Stimulated activated naive B cell treated with anti-CD40 and anti-IgM and Interleukin-4, amounts not matched to agents 10 μg/mL and 1 μg/mL and 100 μg/mL, for 72 hours (primary cell): ENCODE measurements around the gene MYH9.
A peak's percentile ranks its signal among the peaks of the same experiment; 100 is the strongest.

Experiments
- ATAC-seq, 2 donors: fragments of 150-1000 bp; cut with Tn5 transposase; replicated peaks; 2 replicates each; pipeline ENCODE4 v1.10.0; 2021; ENCODE audit warnings: moderate library complexity in 1 of 2
- DNase-seq: peaks from one replicate; pipeline ENCODE4 v3.0.0; 2021
- H3K27ac Mint-ChIP-seq: one replicate; pipeline ENCODE4 v1.8.0; 2022; ENCODE audit warnings: mild to moderate bottlenecking, mixed read lengths
- H3K27me3 Mint-ChIP-seq, 2 donors: one replicate each; pipeline ENCODE4 v1.8.0; 2022; ENCODE audit warnings: mixed read lengths in 2 of 2
- H3K36me3 Mint-ChIP-seq, 2 donors: one replicate each; pipeline ENCODE4 v1.8.0; 2022; ENCODE audit warnings: mixed read lengths in 2 of 2, mild to moderate bottlenecking in 1 of 2
- H3K4me1 Mint-ChIP-seq, 2 donors: one replicate each; pipeline ENCODE4 v1.8.0; 2022; ENCODE audit warnings: mixed read lengths in 2 of 2, mild to moderate bottlenecking in 1 of 2
- H3K4me3 Mint-ChIP-seq, 2 donors: one replicate each; pipeline ENCODE4 v1.8.0; 2022; ENCODE audit warnings: mild to moderate bottlenecking in 2 of 2, mixed read lengths in 2 of 2, moderate library complexity in 1 of 2
- H3K9me3 Mint-ChIP-seq, 2 donors: one replicate each; pipeline ENCODE4 v1.8.0; 2022; ENCODE audit warnings: mixed read lengths in 2 of 2, mild to moderate bottlenecking in 1 of 2

MYH9 gene

GRCh38 chr22:36325154-36326031, 62.4 kb downstream of the MYH9 start:
- Mint-ChIP-seq H3K27me3 (no peaks in the 10 kb centered on the region), H3K4me3 (peak overlapping the region in 1 of 2 donors; percentile 14), H3K36me3 (peaks cover 60 to 66% of the 10 kb centered on the region in 2 donors), H3K4me1 (peaks cover 28 to 43% of the 10 kb centered on the region in 2 donors), H3K9me3 (no peaks in the 10 kb centered on the region), H3K27ac (peak overlapping the region; percentile 83)
- DNase-seq (no peak), ATAC-seq (no peak)

- Mint-ChIP-seq H3K36me3 (peaks cover 59 to 65% of the 10 kb centered on the region in 2 donors), H3K9me3 (no peaks in the 10 kb centered on the region), H3K27me3 (no peaks in the 10 kb centered on the region), H3K4me3 (no peak overlapping the region), H3K4me1 (peaks cover 18 to 39% of the 10 kb centered on the region in 2 donors), H3K27ac (peak overlapping the region; percentile 83)
- no peak for DNase-seq
- ATAC-seq, result no peak
Measured at GRCh38 chr22:36324414-36324813, 63.4 kb downstream of the MYH9 start.

- DNase-seq (no peak), ATAC-seq (no peak)
- Mint-ChIP-seq H3K9me3 (no peaks in the 10 kb centered on the region), H3K4me1 (peaks cover 13 to 34% of the 10 kb centered on the region in 2 donors), H3K4me3 (no peak overlapping the region), H3K36me3 (peaks cover 59 to 62% of the 10 kb centered on the region in 2 donors), H3K27me3 (no peaks in the 10 kb centered on the region), H3K27ac (peak overlapping the region; percentile 87)
Measured at GRCh38 chr22:36323855-36324331, 63.9 kb downstream of the MYH9 start.

GRCh38 chr22:36323182-36323854, 64.4 kb downstream of the MYH9 start:
- Mint-ChIP-seq H3K4me3 (no peak overlapping the region), H3K27me3 (no peaks in the 10 kb centered on the region), H3K9me3 (no peaks in the 10 kb centered on the region), H3K36me3 (peaks cover 53 to 56% of the 10 kb centered on the region in 2 donors), H3K4me1 (peaks cover 7 to 28% of the 10 kb centered on the region in 2 donors), H3K27ac (peak overlapping the region; percentile 87)
- ATAC-seq (no peak), DNase-seq (no peak)

GRCh38 chr22:36322602-36322915, 65.2 kb downstream of the MYH9 start:
- Mint-ChIP-seq H3K9me3 (no peaks in the 10 kb centered on the region), H3K36me3 (peaks cover 54 to 57% of the 10 kb centered on the region in 2 donors), H3K4me3 (no peak overlapping the region), H3K27me3 (no peaks in the 10 kb centered on the region), H3K27ac (peak overlapping the region; percentile 65), H3K4me1 (peaks cover 4 to 26% of the 10 kb centered on the region in 2 donors)
- ATAC-seq (no peak), DNase-seq (no peak)

- Mint-ChIP-seq H3K27ac (no peak overlapping the region), H3K4me1 (peaks cover 4 to 28% of the 10 kb centered on the region in 2 donors), H3K9me3 (no peaks in the 10 kb centered on the region), H3K36me3 (peaks cover 53 to 57% of the 10 kb centered on the region in 2 donors), H3K4me3 (no peak overlapping the region), H3K27me3 (no peaks in the 10 kb centered on the region)
- DNase-seq, result no peak
- no peak for ATAC-seq
Measured at GRCh38 chr22:36321797-36322601, 65.8 kb downstream of the MYH9 start.

GRCh38 chr22:36320553-36320952, 67.2 kb downstream of the MYH9 start:
- no peak for ATAC-seq
- peak overlapping the region; percentile 81 for H3K27ac Mint-ChIP-seq
- H3K27me3 Mint-ChIP-seq, result no peaks in the 10 kb centered on the region

DNA sequence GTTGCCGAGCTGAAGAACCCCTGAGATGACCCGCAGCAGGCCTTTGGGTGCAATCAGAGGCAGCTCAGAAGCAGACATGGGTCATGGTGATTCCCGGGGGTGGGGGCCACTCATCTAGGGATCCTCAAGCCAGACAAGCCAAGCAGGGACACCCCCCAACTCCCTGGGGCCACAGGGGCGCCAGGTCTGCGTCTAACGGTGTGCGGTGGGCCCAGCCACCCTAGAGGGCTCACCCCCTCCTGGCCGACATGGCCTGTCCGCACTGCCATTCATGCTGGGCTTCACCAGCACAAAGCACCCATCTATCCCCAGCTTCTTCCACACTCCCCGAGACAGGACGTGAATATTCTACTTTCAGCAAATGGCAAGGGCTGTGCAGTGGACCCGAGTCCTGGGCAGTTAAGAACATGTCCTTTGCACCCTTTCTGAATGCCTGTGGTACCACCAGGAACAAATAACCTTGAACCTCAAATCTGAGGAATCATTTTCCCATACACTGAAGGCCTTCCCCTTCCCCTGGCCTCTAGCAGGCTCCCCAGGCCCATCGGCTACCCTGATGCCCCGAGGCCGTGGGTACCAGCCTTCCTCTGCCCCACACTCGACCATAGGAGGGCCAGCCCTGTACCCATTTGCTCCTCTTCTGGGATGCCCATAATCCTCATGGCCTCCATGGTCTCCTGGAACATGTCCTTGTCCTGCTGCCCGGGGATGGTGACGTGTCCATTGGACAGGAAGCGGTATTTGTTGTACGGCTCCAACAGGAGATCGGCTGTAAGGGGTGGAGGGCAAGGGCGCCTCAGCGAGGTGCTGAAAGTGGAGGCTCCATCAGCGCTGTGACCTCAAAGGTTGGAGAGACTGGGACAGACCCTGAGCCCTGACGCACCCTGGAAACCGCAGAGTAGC, 67.9 kb downstream of the MYH9 start:
- ATAC-seq, result no peak

More at GRCh38 chr22:36320553-36320952, 67.2 kb downstream of the MYH9 start:
- Mint-ChIP-seq H3K36me3 (peaks cover 47 to 50% of the 10 kb centered on the region in 2 donors), H3K4me3 (no peak overlapping the region), H3K4me1 (peaks cover 4 to 26% of the 10 kb centered on the region in 2 donors), H3K9me3 (no peaks in the 10 kb centered on the region)
- no peak for DNase-seq

GRCh38 chr22:36318442-36318841, 69.3 kb downstream of the MYH9 start:
- H3K36me3 Mint-ChIP-seq, result peaks cover 52 to 57% of the 10 kb centered on the region in 2 donors
- peak overlapping the region; percentile 77 for H3K27ac Mint-ChIP-seq
- peaks cover 6 to 27% of the 10 kb centered on the region in 2 donors for H3K4me1 Mint-ChIP-seq
- no peak for ATAC-seq
- H3K27me3 Mint-ChIP-seq, result no peaks in the 10 kb centered on the region
- H3K4me3 Mint-ChIP-seq, result no peak overlapping the region
- no peaks in the 10 kb centered on the region for H3K9me3 Mint-ChIP-seq
- DNase-seq, result no peak

More for the DNA sequence above, 67.9 kb downstream of the MYH9 start:
- DNase-seq, result no peak
- Mint-ChIP-seq H3K4me1 (peaks cover 4 to 25% of the 10 kb centered on the region in 2 donors), H3K36me3 (peaks cover 50 to 53% of the 10 kb centered on the region in 2 donors), H3K4me3 (peak overlapping the region; percentile 44 to 46), H3K27ac (peak overlapping the region; percentile 81), H3K9me3 (no peaks in the 10 kb centered on the region), H3K27me3 (no peaks in the 10 kb centered on the region)

DNA sequence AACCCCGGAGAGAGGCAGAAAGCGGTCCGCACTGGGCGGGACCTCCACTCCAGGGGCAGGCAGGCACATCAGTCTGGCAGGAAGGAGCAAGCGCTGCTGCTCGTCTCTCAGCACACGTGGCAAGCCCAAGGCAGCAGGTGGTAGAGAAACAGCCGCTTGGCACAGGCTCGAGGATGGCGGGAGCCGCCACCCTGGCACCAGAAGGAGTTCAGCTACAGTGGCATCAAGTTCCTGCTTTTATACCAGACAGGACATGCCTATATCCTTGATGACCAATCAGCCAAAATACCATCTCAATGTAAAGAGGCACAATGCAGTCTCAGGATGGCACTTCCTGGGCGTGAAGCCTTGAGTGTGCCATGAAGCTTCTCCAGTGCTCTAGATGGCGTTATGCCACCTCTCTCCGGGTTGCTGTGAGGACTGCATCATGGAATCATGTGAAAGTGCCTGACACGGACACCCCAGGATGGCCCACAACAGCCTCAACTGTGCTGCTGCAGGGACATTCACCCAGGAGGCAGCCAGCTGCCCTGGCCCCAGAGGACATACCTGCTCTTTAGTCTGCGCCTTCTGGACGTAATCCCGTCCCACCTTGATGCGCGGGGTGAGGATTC, 70.0 kb downstream of the MYH9 start:
- ATAC-seq (no peak), DNase-seq (no peak)
- Mint-ChIP-seq H3K4me1 (peaks cover 4 to 22% of the 10 kb centered on the region in 2 donors), H3K27ac (peak overlapping the region; percentile 77), H3K9me3 (no peaks in the 10 kb centered on the region), H3K36me3 (peaks cover 50 to 51% of the 10 kb centered on the region in 2 donors), H3K4me3 (no peak overlapping the region), H3K27me3 (no peaks in the 10 kb centered on the region)

DNA sequence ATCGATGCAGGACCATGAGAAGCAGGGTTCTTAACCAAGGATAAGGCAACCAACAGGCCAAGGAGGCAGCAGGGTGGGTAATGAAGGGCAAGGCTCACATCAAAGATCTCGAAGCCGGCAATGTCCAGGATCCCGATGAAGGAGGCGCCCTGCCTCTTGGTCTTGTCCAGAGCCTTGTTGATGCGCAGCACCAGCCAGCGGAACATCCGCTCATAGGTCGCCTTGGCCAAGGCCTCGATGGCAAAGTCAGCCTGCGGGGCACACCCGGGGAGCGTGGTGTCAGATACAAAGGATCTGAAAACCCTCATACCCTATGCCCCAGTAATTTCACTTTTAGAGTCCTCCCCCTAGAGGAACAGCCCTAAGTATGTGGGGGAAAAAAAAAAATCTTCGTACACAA, 71.3 kb downstream of the MYH9 start:
- DNase-seq, result no peak
- peak overlapping the region; percentile 5 for H3K27ac Mint-ChIP-seq
- no peaks in the 10 kb centered on the region for H3K27me3 Mint-ChIP-seq
- H3K4me3 Mint-ChIP-seq, result no peak overlapping the region
- peaks cover 56% of the 10 kb centered on the region in 2 donors for H3K36me3 Mint-ChIP-seq
- peaks cover 4 to 22% of the 10 kb centered on the region in 2 donors for H3K4me1 Mint-ChIP-seq
- no peak for ATAC-seq
- H3K9me3 Mint-ChIP-seq, result no peaks in the 10 kb centered on the region

- no peaks in the 10 kb centered on the region for H3K9me3 Mint-ChIP-seq
Measured at GRCh38 chr22:36315325-36315724, 72.4 kb downstream of the MYH9 start.

More at GRCh38 chr22:36315325-36315724, 72.4 kb downstream of the MYH9 start:
- Mint-ChIP-seq H3K27me3 (no peaks in the 10 kb centered on the region), H3K27ac (peak overlapping the region; percentile 3), H3K4me3 (no peak overlapping the region), H3K36me3 (peaks cover 51 to 56% of the 10 kb centered on the region in 2 donors), H3K4me1 (peaks cover 4 to 16% of the 10 kb centered on the region in 2 donors)
- DNase-seq (no peak), ATAC-seq (no peak)
